Activated CD8-positive, alpha-beta memory T cell treated with anti-CD3 and anti-CD28 coated beads for 24 hours (primary cell): Measurements from ENCODE around the gene SEMA4D.

Source experiments
- DNase-seq: peaks from one replicate; pipeline ENCODE4 v3.0.0-alpha.2; 2020

Gene SEMA4D

GRCh38 chr9:89441655-89441970 lies 56.3 kb downstream of the SEMA4D start:
- DNase-seq = no peak

- DNase-seq = no peak
These were observed 56.8 kb downstream of the SEMA4D start for GRCh38 chr9:89440951-89441654.

GRCh38 chr9:89440548-89440947 lies 57.4 kb downstream of the SEMA4D start:
- no peak for DNase-seq

- no peak for DNase-seq
These were observed 57.9 kb downstream of the SEMA4D start for GRCh38 chr9:89440046-89440445.

- no peak for DNase-seq
These were observed 58.3 kb downstream of the SEMA4D start for GRCh38 chr9:89439571-89439970.

GRCh38 chr9:89438194-89438593 lies 59.7 kb downstream of the SEMA4D start:
- no peak for DNase-seq

- no peak for DNase-seq
These were observed 60.1 kb downstream of the SEMA4D start for GRCh38 chr9:89437772-89438171.

- no peak for DNase-seq
These were observed 60.8 kb downstream of the SEMA4D start for GRCh38 chr9:89436963-89437625.

- DNase-seq = no peak
These were observed 61.6 kb downstream of the SEMA4D start for GRCh38 chr9:89436326-89436725.

- DNase-seq = no peak
These were observed 62.7 kb downstream of the SEMA4D start for GRCh38 chr9:89435071-89435823.

- DNase-seq = no peak
These were observed 63.3 kb downstream of the SEMA4D start for GRCh38 chr9:89434636-89435035.

GRCh38 chr9:89433826-89434225 lies 64.1 kb downstream of the SEMA4D start:
- no peak for DNase-seq

- DNase-seq = no peak
These were observed 64.9 kb downstream of the SEMA4D start for GRCh38 chr9:89432986-89433530.

- DNase-seq = no peak
These were observed 65.8 kb downstream of the SEMA4D start for GRCh38 chr9:89431930-89432725.

- no peak for DNase-seq
These were observed 66.9 kb downstream of the SEMA4D start for GRCh38 chr9:89430995-89431394.

- no peak for DNase-seq
These were observed 68.7 kb downstream of the SEMA4D start for GRCh38 chr9:89428901-89429890.

- no peak for DNase-seq
These were observed 69.6 kb downstream of the SEMA4D start for GRCh38 chr9:89428222-89428761.

GRCh38 chr9:89427621-89428221 lies 70.2 kb downstream of the SEMA4D start:
- peak; percentile 91 for DNase-seq

GRCh38 chr9:89426384-89426961 lies 71.4 kb downstream of the SEMA4D start:
- peak; percentile 84 for DNase-seq

- DNase-seq = no peak
These were observed 72.0 kb downstream of the SEMA4D start for GRCh38 chr9:89425921-89426383.
